Fibroblast of pulmonary artery (primary cell): ENCODE data around the gene LIMS1.

Experiments used
- DNase-seq: peaks from one replicate; pipeline ENCODE4 v3.0.0-alpha.2; 2010; ENCODE audit warnings: low read depth
- H3K4me3 ChIP-seq: replicated peaks from 2 replicates; pipeline ENCODE4 v1.5.1; 2011; ENCODE audit warnings: low read depth, mild to moderate bottlenecking, control low read depth, low read length, moderate library complexity
- CTCF ChIP-seq: IDR thresholded peaks from 2 replicates; pipeline ENCODE4 v1.5.1; 2011; ENCODE audit warnings: mild to moderate bottlenecking, control low read depth, low read length, inconsistent platforms; ENCODE audit errors: missing control alignments

LIMS1 gene

GRCh38 chr2:108579623-108580022 lies 45.4 kb downstream of the LIMS1 start:
- TF ChIP-seq CTCF = no peak
- peak; percentile 75 for DNase-seq
- no peak overlapping the region for H3K4me3 ChIP-seq

GRCh38 chr2:108580050-108580449 lies 45.8 kb downstream of the LIMS1 start:
- H3K4me3 ChIP-seq = no peak overlapping the region
- no peak for TF ChIP-seq CTCF
- DNase-seq = no peak

DNA sequence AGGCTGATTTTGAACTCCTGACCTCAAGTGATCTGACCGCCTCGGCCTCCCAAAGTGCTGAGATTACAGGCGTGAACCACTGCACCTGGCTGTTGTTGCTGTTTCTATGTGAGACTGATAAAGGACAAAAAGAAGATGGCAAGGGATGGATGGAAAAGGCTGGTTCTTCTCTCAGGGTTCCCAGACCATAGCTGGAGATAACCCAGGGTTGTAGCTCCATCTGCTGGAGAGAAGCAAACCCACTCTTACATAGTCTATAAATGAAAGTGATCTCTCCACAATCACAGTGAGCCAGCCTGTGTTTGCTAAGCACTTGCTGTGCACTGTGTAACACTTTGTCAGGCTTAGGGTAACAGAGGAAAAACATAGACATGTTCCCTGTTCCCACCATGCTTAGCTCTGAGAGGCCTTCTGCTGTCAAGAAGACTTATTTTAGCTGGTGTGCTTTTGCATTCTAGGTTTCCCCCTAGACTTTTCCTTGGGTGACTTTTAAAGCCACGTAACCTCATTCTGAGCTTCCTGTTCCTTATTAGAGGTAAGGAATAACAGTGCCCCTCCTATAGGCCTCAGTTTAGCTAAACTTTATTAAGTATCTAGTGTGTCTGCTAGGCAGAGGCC lies 49.7 kb downstream of the LIMS1 start:
- H3K4me3 ChIP-seq = no peak overlapping the region
- TF ChIP-seq CTCF = peak; percentile 87
- DNase-seq = peak; percentile 91

DNA sequence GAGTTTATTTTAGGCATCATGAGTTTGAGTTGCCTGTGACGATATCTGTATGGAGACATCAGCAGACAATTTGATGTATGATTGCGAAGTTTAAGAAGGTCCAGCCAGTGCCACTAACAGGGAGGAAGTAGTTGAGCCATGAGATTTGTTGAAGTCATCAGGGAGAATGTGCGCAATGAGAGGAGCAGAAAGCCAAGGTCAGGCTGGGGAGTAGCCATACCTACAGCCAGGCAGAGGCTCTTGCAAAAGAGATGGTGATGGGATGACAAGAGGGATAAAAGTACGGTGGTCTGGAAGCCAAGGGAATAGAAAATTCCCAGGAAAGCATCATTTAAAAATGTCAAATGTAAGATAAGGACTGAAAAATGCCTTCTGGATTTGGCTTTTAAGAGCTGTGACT lies 51.2 kb downstream of the LIMS1 start:
- no peak for TF ChIP-seq CTCF
- DNase-seq = peak; percentile 84
- H3K4me3 ChIP-seq = no peak overlapping the region

DNA sequence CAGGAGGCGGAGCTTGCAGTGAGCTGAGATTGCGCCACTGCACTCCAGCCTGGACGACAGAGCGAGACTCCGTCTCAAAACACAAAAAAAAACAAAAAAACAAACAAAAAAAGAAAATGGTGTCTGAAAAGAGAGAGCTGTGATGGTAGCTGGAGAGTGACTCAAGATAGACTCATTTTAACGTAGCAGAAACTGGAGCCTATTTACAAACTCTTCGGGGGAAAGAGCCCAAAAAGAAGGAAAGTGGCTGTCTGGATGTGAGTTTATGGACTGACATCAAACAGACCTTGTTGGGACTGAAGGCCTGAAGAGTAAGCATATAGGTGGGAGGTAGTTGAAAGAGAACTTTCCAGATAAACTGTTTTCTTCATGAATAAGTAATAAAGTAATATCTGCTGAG lies 51.8 kb downstream of the LIMS1 start:
- no peak overlapping the region for H3K4me3 ChIP-seq
- TF ChIP-seq CTCF = no peak
- no peak for DNase-seq

DNA sequence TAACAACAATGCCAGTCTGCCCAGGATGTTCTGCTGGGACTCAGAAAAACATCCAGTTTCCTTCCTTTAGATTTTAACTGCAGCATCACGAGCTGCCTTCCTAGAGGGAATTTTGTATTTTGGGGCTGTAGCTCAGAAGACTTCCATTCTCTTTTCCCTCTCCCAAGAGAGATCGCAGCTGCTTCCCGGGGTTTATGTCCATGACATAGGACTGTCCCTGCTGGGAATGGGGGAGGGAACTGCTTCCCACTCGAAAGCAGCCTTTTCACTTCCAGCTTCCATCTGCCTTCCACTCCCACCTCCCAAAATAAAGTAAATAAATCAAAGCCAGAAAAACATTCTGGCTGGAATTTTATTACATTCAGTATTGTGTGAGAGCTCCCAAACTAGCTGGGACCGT lies 52.4 kb downstream of the LIMS1 start:
- no peak for TF ChIP-seq CTCF
- no peak overlapping the region for H3K4me3 ChIP-seq
- DNase-seq = no peak

- DNase-seq = peak; percentile 82
- no peak overlapping the region for H3K4me3 ChIP-seq
- TF ChIP-seq CTCF = no peak
These were observed 53.4 kb downstream of the LIMS1 start for GRCh38 chr2:108587621-108588020.
